Fibroblast of the aortic adventitia (primary cell): ENCODE results near the gene FICD. TPM values are rescaled to one million over a fixed set of nuclear protein-coding genes. Genes with fewer than 3 reads are reported as not detected.

ENCODE experiments used
- DNase-seq: peaks from one replicate; pipeline ENCODE4 v3.0.0-alpha.2; 2010; ENCODE audit warnings: low read depth
- H3K4me3 ChIP-seq: 2 replicates; pipeline ENCODE4 v1.5.1; 2011; ENCODE audit warnings: low read depth, mild to moderate bottlenecking, control low read depth, low read length, moderate library complexity
- CTCF ChIP-seq: IDR thresholded peaks from 2 replicates; pipeline ENCODE4 v1.5.1; 2011; ENCODE audit warnings: mild to moderate bottlenecking, low read length, control low read depth, inconsistent platforms; ENCODE audit not compliant: insufficient read depth
- total RNA-seq: library from RNA; depleted of rRNA; stranded (reverse); fragments of >200 nt; gene quantifications from 2 replicates; pipeline ENCODE4 v1.2.3, GENCODE V29; 2012; ENCODE audit warnings: low replicate concordance

The FICD gene
- total RNA-seq, 1 donor, result 11.6 TPM

GRCh38 chr12:108515916-108516315 lies 839 bp downstream of the FICD start:
- DNase-seq, result peak; percentile 9
- no peak for TF ChIP-seq CTCF
- peak overlapping the region; percentile 91 for H3K4me3 ChIP-seq

GRCh38 chr12:108516511-108517275 lies 1.6 kb downstream of the FICD start:
- H3K4me3 ChIP-seq, result peak overlapping the region; percentile 91
- no peak for TF ChIP-seq CTCF
- DNase-seq, result no peak

- H3K4me3 ChIP-seq, result no peak overlapping the region
- DNase-seq, result no peak
- TF ChIP-seq CTCF, result no peak
Observed at GRCh38 chr12:108517288-108518100, 2.4 kb downstream of the FICD start.

GRCh38 chr12:108518101-108518715 lies 3.1 kb downstream of the FICD start:
- no peak for TF ChIP-seq CTCF
- DNase-seq, result no peak
- H3K4me3 ChIP-seq, result no peak overlapping the region

- H3K4me3 ChIP-seq, result no peak overlapping the region
- DNase-seq, result no peak
- no peak for TF ChIP-seq CTCF
Observed at GRCh38 chr12:108518716-108519496, 3.8 kb downstream of the FICD start.

- DNase-seq, result no peak
- H3K4me3 ChIP-seq, result no peak overlapping the region
- no peak for TF ChIP-seq CTCF
Observed at GRCh38 chr12:108519558-108519957, 4.5 kb downstream of the FICD start.
